HepG2 (cell line): ENCODE results near the gene TMBIM4. TPM values are rescaled to one million over a fixed set of nuclear protein-coding genes. Genes with fewer than 3 reads are reported as not detected.
A peak's percentile ranks its signal among the peaks of the same experiment; 100 is the strongest.

ENCODE experiments used
- ASH2L ChIP-seq: fragments of 300-600, 200-600 bp; sonication (generic); IDR thresholded peaks from 2 replicates; pipeline ENCODE4 v1.7.0; 2017; ENCODE audit warnings: low read depth, mild to moderate bottlenecking, moderate library complexity, mixed read lengths, low read length; ENCODE audit not compliant: insufficient read length
- CREB1 ChIP-seq, 2 experiments: fragments of 450-650 bp in 1 of 2; IDR thresholded peaks; 2 replicates each; pipeline ENCODE4 v1.6.1; 2016 to 2017; ENCODE audit warnings: control low read depth in 1 of 2, mild to moderate bottlenecking in 1 of 2, missing compliant biosample characterization in 1 of 2, missing genetic modification characterization in 1 of 2
- CREBL2 ChIP-seq: sonication (generic); formaldehyde crosslinking; IDR thresholded peaks from 2 replicates; pipeline ENCODE4 v1.8.1; 2023; ENCODE audit warnings: missing genetic modification reagents, mild to moderate bottlenecking, borderline replicate concordance
- FLYWCH1 ChIP-seq: sonication (generic); formaldehyde crosslinking; IDR thresholded peaks from 2 replicates; pipeline ENCODE4 v1.8.1; 2023; ENCODE audit warnings: mild to moderate bottlenecking, missing genetic modification reagents
- FOXJ3 ChIP-seq: sonication (generic); formaldehyde crosslinking; IDR thresholded peaks from 2 replicates; pipeline ENCODE4 v1.4.0; 2020; ENCODE audit warnings: missing genetic modification reagents, mild to moderate bottlenecking, borderline replicate concordance
- FOXP1 ChIP-seq, 2 experiments: fragments of 450-650 bp in 1 of 2; IDR thresholded peaks; 2 replicates each; pipeline ENCODE4 v1.6.1; 2017 to 2018; ENCODE audit warnings: antibody characterized with exemption in 1 of 2
- MEIS1 ChIP-seq: sonication (generic); formaldehyde crosslinking; IDR thresholded peaks from 2 replicates; pipeline ENCODE4 v1.9.0; 2021; ENCODE audit warnings: mild to moderate bottlenecking, missing genetic modification reagents, moderate library complexity, borderline replicate concordance
- MIER2 ChIP-seq: IDR thresholded peaks from 2 replicates; pipeline ENCODE4 v1.6.1; 2016; ENCODE audit warnings: missing biosample characterization, missing genetic modification reagents
- MLX ChIP-seq: IDR thresholded peaks from 2 replicates; pipeline ENCODE4 v1.6.1; 2016
- ZFP36 ChIP-seq: fragments of 150-350 bp; IDR thresholded peaks from 2 replicates; pipeline ENCODE4 v1.6.1; 2018; ENCODE audit warnings: borderline replicate concordance, low read length, low read depth; ENCODE audit not compliant: partially characterized antibody
- ZNF207 ChIP-seq: fragments of 450-650 bp; IDR thresholded peaks from 2 replicates; pipeline ENCODE4 v1.6.1; 2016; ENCODE audit warnings: antibody characterized with exemption, borderline replicate concordance
- ZNF264 ChIP-seq: sonication (generic); formaldehyde crosslinking; IDR thresholded peaks from 2 replicates; pipeline ENCODE4 v1.4.0; 2020; ENCODE audit warnings: missing genetic modification reagents
- ZNF280B ChIP-seq: sonication (generic); formaldehyde crosslinking; IDR thresholded peaks from 2 replicates; pipeline ENCODE4 v1.5.0; 2020; ENCODE audit warnings: missing genetic modification reagents, mild to moderate bottlenecking, borderline replicate concordance
- ZNF614 ChIP-seq: IDR thresholded peaks from 2 replicates; pipeline ENCODE4 v1.6.1; 2018; ENCODE audit warnings: missing biosample characterization, missing genetic modification reagents, inconsistent platforms, borderline replicate concordance
- polyA plus RNA-seq, 8 experiments: library from polyadenylated mRNA; depleted of rRNA in 3 of 8; stranded (reverse) in 7 of 8; unstranded in 1 of 8; fragments of >200 nt; fragmentation: Illumina TruSeq in 4 of 8; extraction: Trizol in 4 of 8; gene quantifications; 2 replicates each; pipeline versions ENCODE4 v1.2.1 to v1.2.3, GENCODE V29; 2011 to 2016; ENCODE audit warnings: low read depth in 4 of 8, missing spikeins in 1 of 8, mixed read lengths in 1 of 8; ENCODE audit not compliant: insufficient read depth in 1 of 8
- total RNA-seq, 5 experiments: library from RNA; depleted of rRNA; stranded (reverse); fragments of >200 nt; fragmentation: Illumina TruSeq; extraction: Trizol; gene quantifications; 2 replicates each; pipeline ENCODE4 v1.2.3, GENCODE V29; 2016; ENCODE audit warnings: low read depth in 1 of 5
- TF ChIP-seq, protein P1 (sequence below): sonication (generic); formaldehyde crosslinking; IDR thresholded peaks from 2 replicates; pipeline ENCODE4 v1.4.0; 2020; ENCODE audit warnings: missing genetic modification reagents
- TF ChIP-seq, protein P2 (sequence below), 2 experiments: sonication (generic) in 1 of 2; formaldehyde crosslinking in 1 of 2; IDR thresholded peaks; 2 replicates each; pipeline versions ENCODE4 v1.6.1 to v1.9.0; 2014 to 2022; ENCODE audit warnings: antibody characterized with exemption in 1 of 2, borderline replicate concordance in 1 of 2, inconsistent platforms in 1 of 2, low read depth in 1 of 2, missing genetic modification reagents in 1 of 2

The TMBIM4 gene
- total and polyA plus RNA-seq, 2 of the 13 experiments (the other 11 are each of a cell fraction or from before 2014, with no cell fraction given) = 60.5 to 67.7 TPM

GRCh38 chr12:66107451-66107915 is 62.3 kb downstream of the TMBIM4 start (continued):
- TF ChIP-seq, protein P1, sequence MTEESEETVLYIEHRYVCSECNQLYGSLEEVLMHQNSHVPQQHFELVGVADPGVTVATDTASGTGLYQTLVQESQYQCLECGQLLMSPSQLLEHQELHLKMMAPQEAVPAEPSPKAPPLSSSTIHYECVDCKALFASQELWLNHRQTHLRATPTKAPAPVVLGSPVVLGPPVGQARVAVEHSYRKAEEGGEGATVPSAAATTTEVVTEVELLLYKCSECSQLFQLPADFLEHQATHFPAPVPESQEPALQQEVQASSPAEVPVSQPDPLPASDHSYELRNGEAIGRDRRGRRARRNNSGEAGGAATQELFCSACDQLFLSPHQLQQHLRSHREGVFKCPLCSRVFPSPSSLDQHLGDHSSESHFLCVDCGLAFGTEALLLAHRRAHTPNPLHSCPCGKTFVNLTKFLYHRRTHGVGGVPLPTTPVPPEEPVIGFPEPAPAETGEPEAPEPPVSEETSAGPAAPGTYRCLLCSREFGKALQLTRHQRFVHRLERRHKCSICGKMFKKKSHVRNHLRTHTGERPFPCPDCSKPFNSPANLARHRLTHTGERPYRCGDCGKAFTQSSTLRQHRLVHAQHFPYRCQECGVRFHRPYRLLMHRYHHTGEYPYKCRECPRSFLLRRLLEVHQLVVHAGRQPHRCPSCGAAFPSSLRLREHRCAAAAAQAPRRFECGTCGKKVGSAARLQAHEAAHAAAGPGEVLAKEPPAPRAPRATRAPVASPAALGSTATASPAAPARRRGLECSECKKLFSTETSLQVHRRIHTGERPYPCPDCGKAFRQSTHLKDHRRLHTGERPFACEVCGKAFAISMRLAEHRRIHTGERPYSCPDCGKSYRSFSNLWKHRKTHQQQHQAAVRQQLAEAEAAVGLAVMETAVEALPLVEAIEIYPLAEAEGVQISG (CRISPR knock-in tag) = no peak
- no peak for TF ChIP-seq MLX
- TF ChIP-seq MEIS1 (CRISPR knock-in tag) = no peak; the same call in 1 of the 2 replicates
- TF ChIP-seq ZNF280B = no peak
- no peak for TF ChIP-seq ASH2L
- no peak for TF ChIP-seq ZNF614 (CRISPR knock-in tag)
- 0 out of 2 replicates have a peak, but pooled peaks have one; percentile 30 for TF ChIP-seq ZNF264 (CRISPR knock-in tag)
- TF ChIP-seq CREBL2 = no peak
- peak; percentile 40; the same call in 1 of the 2 replicates for TF ChIP-seq MIER2 (CRISPR knock-in tag)
- TF ChIP-seq ZFP36 = no peak
- no peak for TF ChIP-seq ZNF207
- no peak for TF ChIP-seq FOXP1 (IDR thresholded peaks at IDR 0.05)
- TF ChIP-seq FOXP1 (CRISPR knock-in tag; IDR thresholded peaks at IDR 0.05) = no peak
- TF ChIP-seq FOXJ3 (CRISPR knock-in tag) = no peak
- TF ChIP-seq FLYWCH1 = no peak
- TF ChIP-seq, protein P2, sequence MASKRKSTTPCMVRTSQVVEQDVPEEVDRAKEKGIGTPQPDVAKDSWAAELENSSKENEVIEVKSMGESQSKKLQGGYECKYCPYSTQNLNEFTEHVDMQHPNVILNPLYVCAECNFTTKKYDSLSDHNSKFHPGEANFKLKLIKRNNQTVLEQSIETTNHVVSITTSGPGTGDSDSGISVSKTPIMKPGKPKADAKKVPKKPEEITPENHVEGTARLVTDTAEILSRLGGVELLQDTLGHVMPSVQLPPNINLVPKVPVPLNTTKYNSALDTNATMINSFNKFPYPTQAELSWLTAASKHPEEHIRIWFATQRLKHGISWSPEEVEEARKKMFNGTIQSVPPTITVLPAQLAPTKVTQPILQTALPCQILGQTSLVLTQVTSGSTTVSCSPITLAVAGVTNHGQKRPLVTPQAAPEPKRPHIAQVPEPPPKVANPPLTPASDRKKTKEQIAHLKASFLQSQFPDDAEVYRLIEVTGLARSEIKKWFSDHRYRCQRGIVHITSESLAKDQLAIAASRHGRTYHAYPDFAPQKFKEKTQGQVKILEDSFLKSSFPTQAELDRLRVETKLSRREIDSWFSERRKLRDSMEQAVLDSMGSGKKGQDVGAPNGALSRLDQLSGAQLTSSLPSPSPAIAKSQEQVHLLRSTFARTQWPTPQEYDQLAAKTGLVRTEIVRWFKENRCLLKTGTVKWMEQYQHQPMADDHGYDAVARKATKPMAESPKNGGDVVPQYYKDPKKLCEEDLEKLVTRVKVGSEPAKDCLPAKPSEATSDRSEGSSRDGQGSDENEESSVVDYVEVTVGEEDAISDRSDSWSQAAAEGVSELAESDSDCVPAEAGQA (IDR thresholded peaks at IDR 0.05; ENCODE audit: low read depth) = no peak
- TF ChIP-seq, protein P2 (CRISPR knock-in tag; IDR thresholded peaks at IDR 0.05; ENCODE audit: borderline replicate concordance) = no peak
- TF ChIP-seq CREB1 (IDR thresholded peaks at IDR 0.05) = no peak
- no peak for TF ChIP-seq CREB1 (CRISPR knock-in tag; IDR thresholded peaks at IDR 0.05)
